Stimulated activated CD8-positive, alpha-beta memory T cell treated with anti-CD3 and anti-CD28 coated beads, Interleukin-2, amount 100 ng/mL, for 1 hour (primary cell): ENCODE measurements around the gene CD101.

Experiments used
- DNase-seq, 2 donors: peaks; one replicate each; pipeline ENCODE4 v3.0.0-alpha.2; 2020; ENCODE audit warnings: low read depth in 2 of 2

Gene CD101

DNA sequence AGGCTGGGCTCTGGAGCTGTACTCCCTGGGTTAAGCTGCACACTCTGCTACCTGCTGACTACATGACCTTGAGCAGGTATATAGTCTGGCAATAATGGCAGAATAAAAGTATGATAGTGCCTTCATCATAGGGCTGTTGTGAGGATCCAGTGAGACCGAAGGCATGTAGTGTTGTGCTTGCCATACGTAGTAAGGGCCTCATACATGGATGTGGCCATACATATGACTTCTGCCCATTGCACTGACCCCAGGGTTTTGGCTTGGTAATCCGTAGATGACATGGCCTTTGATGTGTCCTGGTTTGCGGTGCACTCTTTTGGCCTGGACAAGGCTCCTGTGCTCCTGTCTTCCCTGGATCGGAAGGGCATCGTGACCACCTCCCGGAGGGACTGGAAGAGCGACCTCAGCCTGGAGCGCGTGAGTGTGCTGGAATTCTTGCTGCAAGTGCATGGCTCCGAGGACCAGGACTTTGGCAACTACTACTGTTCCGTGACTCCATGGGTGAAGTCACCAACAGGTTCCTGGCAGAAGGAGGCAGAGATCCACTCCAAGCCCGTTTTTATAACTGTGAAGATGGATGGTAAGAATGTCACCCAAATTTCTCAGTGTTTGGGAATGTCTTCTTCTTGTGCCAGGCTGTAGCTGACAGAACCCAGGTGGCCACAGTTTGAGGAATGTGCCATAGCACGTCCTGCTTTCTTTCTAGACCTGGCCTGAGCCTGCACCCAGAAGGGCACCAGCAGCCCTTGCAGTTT, 17.0 kb upstream of the CD101 start:
- DNase-seq = no peak

DNA sequence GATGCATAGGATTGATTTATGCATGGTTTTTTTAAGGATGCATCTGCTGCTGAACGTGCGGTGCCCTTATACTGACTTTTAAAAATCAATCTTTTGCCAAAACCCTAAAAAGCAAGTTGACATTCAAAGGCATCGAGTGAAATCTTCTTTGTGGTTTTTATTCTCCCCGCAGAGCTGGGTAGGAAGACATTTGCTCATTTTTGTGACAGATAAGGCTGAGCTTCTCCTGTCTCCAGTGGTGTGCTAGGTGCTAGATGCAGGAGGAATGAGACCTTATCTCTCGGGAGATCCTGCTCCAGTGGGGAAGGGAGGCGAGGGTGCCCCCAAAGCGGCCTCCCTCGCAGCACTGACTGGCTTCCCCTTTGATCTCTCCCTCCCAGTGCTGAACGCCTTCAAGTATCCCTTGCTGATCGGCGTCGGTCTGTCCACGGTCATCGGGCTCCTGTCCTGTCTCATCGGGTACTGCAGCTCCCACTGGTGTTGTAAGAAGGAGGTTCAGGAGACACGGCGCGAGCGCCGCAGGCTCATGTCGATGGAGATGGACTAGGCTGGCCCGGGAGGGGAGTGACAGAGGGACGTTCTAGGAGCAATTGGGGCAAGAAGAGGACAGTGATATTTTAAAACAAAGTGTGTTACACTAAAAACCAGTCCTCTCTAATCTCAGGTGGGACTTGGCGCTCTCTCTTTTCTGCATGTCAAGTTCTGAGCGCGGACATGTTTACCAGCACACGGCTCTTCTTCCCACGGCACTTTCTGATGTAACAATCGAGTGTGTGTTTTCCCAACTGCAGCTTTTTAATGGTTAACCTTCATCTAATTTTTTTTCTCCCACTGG, 14.9 kb upstream of the CD101 start:
- no peak for DNase-seq

DNA sequence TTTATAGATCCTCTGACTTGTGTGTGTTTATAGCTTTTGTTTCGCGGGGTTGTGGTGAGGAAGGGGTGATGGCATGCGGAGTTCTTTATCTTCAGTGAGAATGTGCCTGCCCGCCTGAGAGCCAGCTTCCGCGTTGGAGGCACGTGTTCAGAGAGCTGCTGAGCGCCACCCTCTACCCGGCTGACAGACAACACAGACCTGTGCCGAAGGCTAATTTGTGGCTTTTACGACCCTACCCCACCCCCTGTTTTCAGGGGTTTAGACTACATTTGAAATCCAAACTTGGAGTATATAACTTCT, 14.4 kb upstream of the CD101 start:
- DNase-seq = peak; percentile 32 to 44

DNA sequence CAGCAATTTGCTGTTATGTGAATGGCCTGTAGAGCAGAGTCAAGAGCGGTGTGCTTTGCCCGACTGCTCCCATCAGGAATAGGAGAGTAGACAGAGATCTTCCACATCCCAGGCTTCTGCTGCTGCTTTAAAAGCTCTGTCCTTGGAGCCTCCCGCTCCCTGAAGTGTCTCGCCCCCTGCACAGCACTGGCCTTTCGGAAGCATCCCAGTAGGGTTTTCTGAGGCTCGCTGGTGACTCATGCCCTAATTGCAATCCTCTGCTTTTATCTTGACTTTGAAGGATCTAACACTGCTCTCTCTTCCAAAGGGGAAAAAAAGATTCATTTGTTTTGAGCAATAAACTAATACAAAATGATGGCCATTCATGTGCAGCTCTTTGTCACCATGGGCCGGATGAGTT, 13.3 kb upstream of the CD101 start:
- DNase-seq = no peak

DNA sequence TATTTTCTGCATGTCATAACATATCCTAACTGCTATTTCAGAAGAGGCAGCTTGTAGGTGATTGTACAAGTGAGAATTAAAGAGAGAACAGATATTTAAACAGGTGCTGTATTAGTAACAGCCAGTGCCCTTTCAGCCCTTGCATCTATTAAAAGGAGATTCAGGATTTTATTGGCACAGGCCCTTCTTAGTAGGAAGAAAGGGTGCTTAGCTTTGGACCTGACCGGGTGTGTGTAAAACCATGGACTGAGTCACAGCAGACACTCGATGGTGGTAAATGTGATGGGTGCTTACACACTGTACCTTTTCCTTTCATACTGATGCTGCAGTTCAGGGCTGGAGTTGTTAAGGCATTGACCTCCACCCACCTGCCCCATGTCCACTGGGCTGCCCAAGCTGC, 12.7 kb upstream of the CD101 start:
- DNase-seq = no peak

DNA sequence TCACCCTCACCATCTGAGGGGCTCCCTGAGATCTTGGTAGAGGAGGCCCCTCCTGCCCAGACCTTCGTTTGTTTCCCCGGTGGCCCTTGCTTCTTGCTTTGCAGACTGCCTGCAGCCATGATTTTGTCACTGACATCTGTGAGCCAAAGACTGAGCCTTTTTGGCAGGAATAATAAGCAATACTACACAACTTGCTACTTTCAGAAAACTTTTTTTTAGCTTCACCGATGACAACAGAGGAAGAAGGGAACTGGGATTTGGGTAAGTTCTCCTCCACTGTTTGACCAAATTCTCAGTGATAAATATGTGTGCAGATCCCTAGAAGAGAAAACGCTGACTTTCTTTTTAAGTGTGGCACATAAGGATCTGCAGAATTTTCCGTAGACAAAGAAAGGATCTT, 11.7 kb upstream of the CD101 start:
- no peak for DNase-seq

DNA sequence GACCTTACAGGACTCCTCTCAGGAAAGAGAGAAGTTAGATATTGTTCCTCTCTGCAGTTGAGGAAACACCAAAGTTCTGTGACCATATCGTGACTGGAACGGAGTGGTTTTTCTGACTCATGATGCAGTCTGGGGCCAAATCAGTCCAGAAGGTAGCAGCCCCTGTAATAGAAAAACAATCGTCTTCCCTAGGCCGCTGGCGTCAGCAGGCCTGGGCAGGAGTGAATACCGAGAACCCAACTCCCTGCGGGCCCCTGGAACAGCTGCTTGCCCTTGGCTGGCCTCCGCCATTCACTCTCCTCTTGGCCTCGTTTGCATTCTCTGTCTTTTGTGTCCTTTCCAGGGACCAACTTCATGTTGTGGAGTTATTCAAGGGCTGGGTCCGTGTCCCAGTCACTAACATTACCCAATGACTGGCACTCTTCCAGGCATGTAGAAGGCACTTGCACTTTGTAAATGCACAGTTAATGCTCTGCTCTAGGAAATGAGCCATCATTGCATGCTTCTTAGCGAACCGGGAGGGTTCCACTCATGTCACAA, 10.9 kb upstream of the CD101 start:
- no peak for DNase-seq

DNA sequence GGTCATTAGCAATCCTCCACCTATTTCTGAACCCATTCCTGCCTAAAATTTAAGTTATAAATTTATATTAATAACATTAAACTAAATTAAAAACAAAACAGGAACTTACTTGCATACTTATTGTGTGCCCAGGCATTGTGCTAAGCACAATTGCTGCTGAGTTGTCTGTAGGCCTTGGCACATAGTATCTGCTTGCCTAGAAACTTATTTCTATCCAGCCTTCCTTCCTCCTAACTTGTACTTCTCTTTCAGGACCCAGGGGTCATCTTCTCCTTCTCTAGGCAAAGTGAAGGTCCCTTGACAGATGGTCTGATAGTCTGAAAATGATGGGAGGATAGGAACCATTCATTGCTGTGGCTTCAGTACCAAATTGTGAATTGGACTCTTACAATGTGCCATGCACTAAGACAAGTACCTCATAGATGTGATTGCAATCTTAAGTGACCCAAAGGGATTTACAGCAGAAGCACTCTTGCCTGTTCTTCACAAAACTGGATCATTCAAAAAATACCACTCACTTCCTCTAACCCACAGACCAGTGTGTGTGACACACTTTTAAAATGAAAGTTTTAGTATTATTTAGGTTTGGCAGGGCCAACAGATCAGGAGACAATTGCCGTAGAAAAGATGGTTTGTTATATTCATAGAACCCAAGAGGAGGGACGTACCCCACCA, 10.3 kb upstream of the CD101 start:
- no peak for DNase-seq

DNA sequence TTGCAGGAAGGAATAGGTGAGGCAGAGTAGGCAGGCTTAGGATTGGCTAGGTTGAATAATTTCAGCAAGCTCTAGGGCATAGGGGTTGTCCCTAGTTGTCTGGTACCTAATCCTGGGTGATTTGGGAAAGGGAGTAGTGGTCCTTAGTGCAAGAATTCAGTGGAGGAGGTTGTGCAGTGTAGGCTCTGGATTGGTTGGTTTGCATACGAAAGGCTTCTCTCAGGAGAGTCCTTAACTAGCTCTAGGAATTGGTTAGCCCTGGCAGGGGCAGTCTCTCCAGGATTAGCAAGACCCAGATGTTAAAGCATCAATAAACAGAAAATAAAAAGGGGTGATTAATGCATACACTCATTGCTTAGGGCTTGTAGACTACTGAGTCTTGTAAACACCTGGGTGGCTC, 9.6 kb upstream of the CD101 start:
- no peak for DNase-seq

DNA sequence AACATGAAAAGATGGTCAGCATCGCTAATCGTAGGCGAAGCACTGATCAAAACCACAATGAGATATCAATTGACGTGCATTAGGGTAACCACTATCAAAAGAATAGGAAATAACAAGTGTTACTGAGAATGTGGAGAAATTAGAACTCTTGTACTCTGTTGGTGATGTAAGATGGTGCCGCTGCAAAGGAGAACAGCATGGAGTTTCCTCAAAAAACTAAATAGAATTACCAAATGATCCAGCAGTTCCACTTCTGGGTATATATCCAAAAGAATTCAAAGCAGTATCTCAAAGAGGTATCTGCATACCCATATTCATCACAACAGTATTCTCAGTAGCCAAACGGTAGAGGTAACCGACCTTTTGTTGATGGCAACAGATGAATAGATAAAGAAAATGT, 8.3 kb upstream of the CD101 start:
- no peak for DNase-seq

DNA sequence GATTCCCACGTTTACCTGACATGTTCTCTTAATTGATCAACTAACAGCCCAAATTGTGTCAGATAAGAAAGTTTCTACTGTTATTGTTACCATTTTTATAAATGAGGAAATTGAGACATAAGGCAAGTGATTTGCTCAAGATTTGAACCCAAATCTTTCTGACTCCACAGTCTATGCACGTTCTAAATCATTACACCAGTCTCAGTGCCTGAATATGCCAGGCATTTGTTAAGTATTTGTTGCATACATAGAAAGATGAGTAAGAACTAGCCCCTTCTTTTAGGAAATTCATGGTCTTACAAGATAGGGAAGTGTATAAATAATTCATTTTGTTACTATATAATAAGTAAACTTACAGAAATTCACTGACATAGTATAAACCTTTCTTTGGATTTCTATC, 7.1 kb upstream of the CD101 start:
- no peak for DNase-seq

DNA sequence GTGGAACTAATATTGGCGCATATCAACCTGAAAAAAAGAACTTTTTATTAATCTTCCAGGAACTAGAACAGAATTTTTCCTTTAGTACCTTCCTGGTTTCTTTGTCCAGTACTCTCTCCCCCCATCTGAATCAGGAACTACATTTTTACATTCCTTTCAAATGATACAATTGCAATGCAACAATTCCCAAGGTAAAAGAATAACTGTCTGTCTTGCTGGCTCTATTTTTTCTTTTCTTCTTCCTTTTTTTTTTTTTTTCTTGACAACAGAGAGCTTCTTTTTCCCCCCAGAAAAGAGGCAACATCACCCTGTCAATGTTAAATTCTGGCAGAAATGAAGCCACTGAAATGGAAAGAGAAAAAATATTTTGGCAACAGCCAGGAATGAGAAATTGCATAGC, 4.5 kb upstream of the CD101 start:
- DNase-seq = no peak

DNA sequence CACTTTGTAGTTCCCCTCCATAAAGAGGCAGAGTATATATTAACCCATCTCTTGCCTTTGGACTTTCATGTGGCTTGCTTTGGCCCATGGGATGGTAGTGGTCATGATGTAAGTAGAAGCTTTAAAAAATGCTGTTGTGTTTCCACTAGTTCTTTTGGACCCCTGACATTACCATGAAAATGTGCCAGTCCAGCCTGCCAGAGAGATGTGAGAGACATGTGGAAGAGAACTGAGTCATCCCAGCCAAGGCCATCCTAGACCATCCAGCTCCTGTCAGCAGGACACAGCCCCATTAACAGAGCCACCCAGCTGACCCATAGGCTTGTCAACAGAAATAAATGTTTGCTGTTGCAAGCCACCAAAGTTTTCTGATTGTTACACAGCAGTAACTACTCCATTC, 3.9 kb upstream of the CD101 start:
- DNase-seq = no peak

DNA sequence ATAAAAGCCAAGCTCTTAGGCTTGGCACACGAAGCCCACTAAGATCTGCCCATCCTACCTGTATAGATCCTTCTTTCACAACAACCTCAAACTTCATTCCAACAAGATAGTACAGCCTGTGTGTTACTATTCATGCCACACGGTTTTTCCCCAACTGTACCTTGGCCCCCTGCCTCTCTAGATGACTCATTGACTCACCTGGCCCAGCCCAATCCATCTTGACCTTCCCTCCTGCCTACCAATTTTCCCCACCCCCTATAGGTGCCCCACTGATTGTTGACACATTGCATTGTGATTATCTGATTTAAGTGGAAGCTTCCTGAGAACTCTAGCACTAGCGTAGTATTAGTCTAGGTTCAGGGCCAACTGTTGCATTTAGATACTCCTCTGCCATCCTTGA, 2.0 kb upstream of the CD101 start:
- DNase-seq = no peak

DNA sequence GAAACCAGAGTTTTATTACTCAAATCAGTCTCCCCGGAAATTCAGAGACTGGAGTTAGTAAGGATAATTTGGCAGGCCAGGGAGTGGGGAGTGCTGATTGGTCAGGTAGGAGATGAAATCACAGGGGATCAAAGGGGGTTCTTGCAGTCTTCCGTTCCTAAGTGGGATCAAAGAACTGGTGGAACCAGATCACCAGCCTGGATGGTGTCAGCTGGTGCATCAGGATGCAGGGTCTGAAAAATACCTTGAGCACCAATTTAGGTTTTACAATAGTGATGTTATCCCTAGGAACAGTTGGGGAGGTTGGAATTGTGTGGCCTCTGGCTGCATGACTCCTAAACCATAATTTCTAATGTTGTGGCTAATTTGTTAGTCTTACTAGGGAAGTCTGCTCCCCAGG, 1.4 kb upstream of the CD101 start:
- no peak for DNase-seq

DNA sequence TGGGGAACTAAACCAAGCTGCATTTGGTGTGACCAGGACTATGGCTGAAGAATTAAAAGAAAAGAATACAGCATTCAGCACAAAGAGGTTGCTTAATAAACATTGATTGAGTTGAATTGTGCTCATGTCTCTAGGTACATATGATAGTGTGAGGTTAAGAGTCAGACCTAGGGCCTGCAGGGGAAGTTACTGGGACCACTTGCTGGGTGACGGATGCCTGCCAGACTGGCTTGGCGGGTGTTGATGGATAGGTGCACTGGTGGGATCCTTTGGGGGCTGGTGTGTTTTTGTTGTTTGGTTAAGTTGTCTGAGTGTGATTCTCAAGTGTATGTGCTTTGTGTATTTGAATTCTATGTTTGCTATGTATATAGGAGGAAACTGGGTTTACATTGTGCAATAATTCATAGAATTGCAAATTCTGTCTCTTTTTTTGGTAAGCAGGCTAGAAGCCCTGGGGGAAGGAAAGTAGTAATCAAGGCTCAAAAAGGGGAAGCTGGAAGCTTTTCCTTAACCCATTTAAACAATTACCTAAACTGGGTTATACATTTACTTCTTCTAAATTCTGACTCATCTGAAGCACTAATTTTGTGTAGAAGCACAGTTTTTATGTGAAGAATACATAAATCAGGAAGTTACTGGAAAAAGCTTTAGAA, 1.8 kb downstream of the CD101 start:
- no peak for DNase-seq

DNA sequence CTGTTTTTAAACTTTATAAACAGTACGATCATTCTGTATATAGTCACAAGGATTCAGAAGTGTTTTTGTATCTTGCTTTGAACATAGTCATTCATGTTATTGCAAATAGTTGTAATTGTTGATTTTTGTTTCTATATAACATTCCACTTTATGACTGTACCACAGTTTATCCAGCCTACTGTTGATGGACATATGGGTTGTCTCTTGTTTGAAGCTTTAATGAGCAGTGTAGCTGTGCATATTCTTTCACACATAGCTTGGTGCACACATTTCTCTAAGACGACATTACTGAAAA, 6.1 kb downstream of the CD101 start:
- no peak for DNase-seq

DNA sequence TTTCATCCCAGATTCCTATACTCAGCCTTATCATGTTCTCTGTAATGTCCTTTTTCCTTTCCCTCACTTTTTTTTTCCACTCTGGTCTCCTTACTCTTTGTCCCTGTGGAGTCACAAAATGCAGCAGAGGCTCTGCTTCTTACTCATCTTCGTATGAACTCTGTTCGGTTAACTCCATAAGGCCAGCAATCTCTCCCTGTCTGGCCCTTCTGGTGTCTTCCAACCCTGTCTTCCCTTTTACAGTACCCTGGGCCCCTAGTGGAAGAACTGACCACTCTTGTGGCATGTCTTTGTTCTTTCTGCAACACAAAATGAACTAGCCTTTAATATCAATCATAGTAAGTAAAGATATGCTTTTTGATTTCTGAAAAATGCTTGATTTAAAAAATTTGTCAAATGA, 7.1 kb downstream of the CD101 start:
- no peak for DNase-seq

DNA sequence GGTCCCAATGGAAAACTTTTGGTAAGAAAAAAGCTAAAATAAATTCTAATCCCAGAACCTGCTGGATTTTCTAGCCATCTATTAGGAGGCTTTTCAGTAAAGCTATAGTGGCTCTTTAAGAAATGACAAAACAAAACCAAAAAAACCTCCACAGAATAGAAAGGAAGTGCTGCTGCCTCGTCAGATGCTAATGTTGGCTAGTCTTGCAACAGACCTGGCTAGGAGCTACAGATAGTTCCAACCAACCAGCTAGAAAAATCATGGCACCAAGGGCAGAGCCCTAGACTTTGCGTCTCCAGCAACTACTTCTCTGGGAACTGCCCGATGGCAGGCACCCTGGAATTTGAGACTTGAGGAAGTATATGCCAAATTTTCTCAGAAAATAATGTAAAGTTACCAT, 7.6 kb downstream of the CD101 start:
- DNase-seq = no peak

DNA sequence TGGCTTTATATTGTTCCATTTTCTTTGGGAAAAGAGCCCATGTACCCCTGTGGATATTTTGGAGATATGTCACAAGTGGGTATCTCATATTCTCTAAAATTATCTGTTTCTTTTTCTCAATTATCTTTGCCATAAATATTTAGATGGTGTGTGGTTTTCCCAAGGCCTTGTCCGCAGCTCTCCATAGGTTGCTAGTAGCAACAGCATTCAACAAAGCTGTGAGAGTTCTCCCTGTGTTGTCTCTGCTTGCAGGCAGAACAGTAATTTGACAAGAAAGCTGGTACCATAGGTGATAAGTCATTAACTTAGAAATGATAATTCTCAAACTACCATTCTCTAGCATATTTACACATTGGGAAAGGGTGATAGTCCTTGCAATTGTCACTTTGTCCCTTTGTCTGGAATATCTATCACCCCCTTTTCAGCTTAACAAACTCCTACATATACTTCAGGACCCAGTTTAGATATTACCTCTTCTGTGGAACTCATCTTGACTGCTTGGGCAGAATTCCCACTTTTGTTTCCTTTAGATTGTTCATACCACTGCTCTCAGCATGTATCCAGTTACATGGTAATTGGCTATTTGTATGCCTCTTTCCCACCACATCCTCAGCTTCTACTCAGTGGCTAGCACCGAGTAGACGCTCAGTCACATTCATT, 8.9 kb downstream of the CD101 start:
- no peak for DNase-seq

DNA sequence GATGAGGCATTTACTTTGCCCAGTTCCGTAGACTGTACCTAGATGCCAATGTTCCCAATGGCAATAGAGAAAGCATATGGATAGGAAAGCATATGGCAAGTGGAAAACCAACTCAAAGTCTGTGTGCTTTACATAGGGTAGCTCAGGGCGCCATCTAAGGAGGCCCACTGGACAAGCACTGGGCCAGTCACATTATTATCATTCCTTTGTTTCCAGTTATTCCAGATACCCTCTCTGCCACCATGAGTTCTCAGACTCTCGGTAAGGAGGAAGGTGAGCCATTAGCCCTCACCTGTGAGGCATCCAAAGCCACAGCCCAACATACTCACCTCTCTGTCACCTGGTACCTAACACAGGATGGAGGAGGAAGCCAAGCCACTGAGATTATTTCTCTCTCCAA, 9.8 kb downstream of the CD101 start:
- no peak for DNase-seq

DNA sequence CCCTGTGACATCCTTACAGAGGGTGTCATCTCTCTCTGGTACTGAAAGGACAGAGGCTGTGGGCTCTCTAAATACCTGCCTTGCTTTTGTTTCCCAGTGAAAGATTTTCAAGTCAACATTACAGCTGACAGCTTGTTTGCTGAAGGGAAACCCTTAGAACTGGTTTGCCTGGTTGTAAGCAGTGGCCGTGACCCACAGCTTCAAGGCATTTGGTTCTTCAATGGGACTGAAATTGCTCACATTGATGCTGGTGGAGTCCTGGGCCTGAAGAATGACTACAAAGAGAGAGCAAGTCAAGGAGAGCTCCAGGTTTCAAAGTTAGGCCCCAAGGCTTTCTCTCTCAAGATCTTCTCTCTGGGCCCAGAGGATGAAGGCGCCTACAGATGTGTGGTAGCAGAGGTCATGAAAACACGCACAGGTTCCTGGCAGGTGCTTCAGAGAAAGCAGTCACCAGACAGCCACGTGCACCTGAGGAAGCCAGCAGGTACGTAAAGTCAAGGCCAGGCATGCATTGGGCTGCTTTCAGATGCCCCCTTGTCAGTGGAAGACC, 11.8 kb downstream of the CD101 start:
- no peak for DNase-seq
